OCI-LY3 (cell line): ENCODE results near the gene SYT2.

ENCODE experiments used
- EZH2phosphoT487 ChIP-seq: fragments of 200-600 bp; shearing (Covaris generic); IDR thresholded peaks from 2 replicates; pipeline ENCODE4 v1.6.1; 2018; ENCODE audit warnings: antibody characterized with exemption, mixed run types, low read depth
- TF ChIP-seq, protein P1 (sequence below): fragments of 200-600, 300-600 bp; sonication (generic); IDR thresholded peaks from 2 replicates; pipeline ENCODE4 v1.5.1; 2014; ENCODE audit warnings: antibody characterized with exemption, low read length, low read depth

- TF ChIP-seq, protein P1, sequence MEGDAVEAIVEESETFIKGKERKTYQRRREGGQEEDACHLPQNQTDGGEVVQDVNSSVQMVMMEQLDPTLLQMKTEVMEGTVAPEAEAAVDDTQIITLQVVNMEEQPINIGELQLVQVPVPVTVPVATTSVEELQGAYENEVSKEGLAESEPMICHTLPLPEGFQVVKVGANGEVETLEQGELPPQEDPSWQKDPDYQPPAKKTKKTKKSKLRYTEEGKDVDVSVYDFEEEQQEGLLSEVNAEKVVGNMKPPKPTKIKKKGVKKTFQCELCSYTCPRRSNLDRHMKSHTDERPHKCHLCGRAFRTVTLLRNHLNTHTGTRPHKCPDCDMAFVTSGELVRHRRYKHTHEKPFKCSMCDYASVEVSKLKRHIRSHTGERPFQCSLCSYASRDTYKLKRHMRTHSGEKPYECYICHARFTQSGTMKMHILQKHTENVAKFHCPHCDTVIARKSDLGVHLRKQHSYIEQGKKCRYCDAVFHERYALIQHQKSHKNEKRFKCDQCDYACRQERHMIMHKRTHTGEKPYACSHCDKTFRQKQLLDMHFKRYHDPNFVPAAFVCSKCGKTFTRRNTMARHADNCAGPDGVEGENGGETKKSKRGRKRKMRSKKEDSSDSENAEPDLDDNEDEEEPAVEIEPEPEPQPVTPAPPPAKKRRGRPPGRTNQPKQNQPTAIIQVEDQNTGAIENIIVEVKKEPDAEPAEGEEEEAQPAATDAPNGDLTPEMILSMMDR = no peak
- no peak for TF ChIP-seq EZH2phosphoT487
These were observed 120.1 kb downstream of the SYT2 start for GRCh38 chr1:202590126-202590525.
